Pancreas (tissue), 10 donors: ENCODE results near the gene PGAP6. TPM values are rescaled to one million over a fixed set of nuclear protein-coding genes. Genes with fewer than 3 reads are reported as not detected.

Experiments used
- ATAC-seq, 4 donors: fragments of 200-7000 bp; cut with Tn5 transposase; one replicate each; pipeline versions ENCODE4 v1.8.0 to v1.9.1; 2020; ENCODE audit warnings: mild to moderate bottlenecking in 4 of 4, moderate library complexity in 4 of 4
- DNase-seq, 6 donors: peaks; one replicate each; pipeline ENCODE4 v3.0.0-alpha.2; 2020
- FAIRE-seq: peaks from 2 replicates; lab custom pipeline; 2012; peaks lifted over from hg19 to GRCh38; lab: Jason Lieb, UNC
- H3K27ac ChIP-seq, 4 donors: fragments of 200-600 bp; sonication (generic); 1 replicate in 3 of 4; 2 replicates in 1 of 4; pipeline versions ENCODE4 v1.5.0 to v1.8.0; 2020
- H3K27me3 ChIP-seq, 4 donors: fragments of 200-600 bp; one replicate each; pipeline ENCODE4 v1.8.0; 2021
- H3K36me3 ChIP-seq, 3 donors: fragments of 200-600 bp; sonication (generic) in 1 of 3; one replicate each; pipeline versions ENCODE4 v1.5.0 to v1.8.0; 2020 to 2021
- H3K4me1 ChIP-seq, 3 donors: fragments of 200-600 bp; one replicate each; pipeline ENCODE4 v1.8.0; 2021
- H3K4me3 ChIP-seq, 4 donors: fragments of 200-600 bp; sonication (generic) in 2 of 4; one replicate each; pipeline versions ENCODE4 v1.5.0 to v1.8.0; 2020 to 2021
- H3K9me3 ChIP-seq, 4 donors: fragments of 200-600 bp; one replicate each; pipeline ENCODE4 v1.8.0; 2021
- WGBS, 2 donors: extraction: QIAGEN DNeasy Blood & Tissue Kit; methylation state at CpG; one replicate each; pipeline ENCODE4 v1.1.7; 2013; 5-methylcytosine and 5-hydroxymethylcytosine counted together
- intact Hi-C, 3 donors: fragments of 100-400 bp; cut with DNase I; formaldehyde crosslinking; loops; one replicate each; pipeline versions ENCODE4 v1.11.1 to v1.14.2; 2022
- polyA plus RNA-seq, 2 donors: library from polyadenylated mRNA; stranded (reverse); fragments of 200-250 nt; gene quantifications; one replicate each; pipeline ENCODE4 v1.2.3, GENCODE V29; 2013
- total RNA-seq, 6 donors: library from RNA; stranded (reverse); fragmentation: NEBNext Ultra II Directional in 4 of 6; extraction: Animal tissue kit (Norgen Biotek cat#: 25700) in 4 of 6; gene quantifications; one replicate each; pipeline versions ENCODE4 v1.2.1 to v1.2.4, GENCODE V29; 2021 to 2023
- TF ChIP-seq, protein P1 (sequence below), 4 donors: fragments of 200-600 bp; sonication (generic) in 3 of 4; IDR thresholded peaks; one replicate each; pipeline versions ENCODE4 v1.5.0 to v1.8.0; 2021; ENCODE audit warnings: antibody characterized with exemption in 4 of 4
- donor health status: healthy with polysubstance abuse.
- donor health status: DM: no; HTN: no; CAD: no; lungs with moderate emphysema.
- donor health status: DM: no; HTN: no; CAD: no.
- donor health status: control.
- donor health status: control.
- donor health status: Bipolar disorder and iron deficiency.
- donor health status: DM: yes; HTN: yes; CAD: no.
- donor health status: DM: no; HTN: no; CAD: no.
- donor health status: DM: no; HTN: no; CAD: no.
- donor health status: DM: yes; HTN: yes; CAD: no.

Gene PGAP6
- total and polyA plus RNA-seq, 8 donors = 53.1 to 88.5 (median 61.5) TPM

DNA sequence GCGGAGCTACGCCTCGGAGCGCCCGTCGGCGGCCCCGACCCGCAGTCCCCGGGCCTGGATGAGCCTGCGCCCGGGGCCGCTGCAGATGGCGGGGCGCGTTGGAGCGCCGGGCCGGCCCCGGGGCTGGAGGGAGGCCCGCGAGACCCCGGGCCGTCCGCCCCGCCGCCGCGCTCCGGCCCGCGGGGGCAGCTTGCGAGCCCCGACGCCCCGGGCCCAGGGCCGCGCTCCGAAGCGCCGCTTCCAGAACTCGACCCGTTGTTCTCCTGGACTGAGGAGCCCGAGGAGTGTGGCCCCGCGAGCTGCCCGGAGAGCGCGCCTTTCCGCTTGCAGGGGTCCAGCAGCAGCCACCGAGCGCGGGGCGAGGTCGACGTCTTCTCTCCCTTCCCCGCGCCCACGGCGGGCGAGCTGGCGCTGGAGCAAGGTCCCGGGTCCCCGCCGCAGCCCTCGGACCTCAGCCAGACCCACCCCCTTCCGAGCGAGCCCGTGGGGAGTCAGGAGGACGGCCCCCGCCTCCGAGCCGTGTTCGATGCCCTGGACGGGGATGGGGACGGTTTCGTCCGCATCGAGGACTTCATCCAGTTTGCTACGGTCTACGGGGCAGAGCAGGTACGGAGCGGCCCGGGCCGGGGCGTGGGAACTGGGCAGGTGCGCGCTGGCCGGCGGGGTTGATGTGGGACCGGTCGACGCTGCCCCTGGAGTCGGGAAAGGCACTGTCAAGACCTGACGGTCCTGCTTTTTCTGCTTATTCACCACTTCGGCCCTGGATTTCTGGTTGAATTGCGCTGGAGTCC, 44.5 kb upstream of the PGAP6 start:
- FAIRE-seq (no peak), ATAC-seq (peak; percentile 76 to 81 (median 79)), DNase-seq (peak; percentile 82 to 95 (median 90))
- intact Hi-C loops = no loop called here
- TF ChIP-seq, protein P1, sequence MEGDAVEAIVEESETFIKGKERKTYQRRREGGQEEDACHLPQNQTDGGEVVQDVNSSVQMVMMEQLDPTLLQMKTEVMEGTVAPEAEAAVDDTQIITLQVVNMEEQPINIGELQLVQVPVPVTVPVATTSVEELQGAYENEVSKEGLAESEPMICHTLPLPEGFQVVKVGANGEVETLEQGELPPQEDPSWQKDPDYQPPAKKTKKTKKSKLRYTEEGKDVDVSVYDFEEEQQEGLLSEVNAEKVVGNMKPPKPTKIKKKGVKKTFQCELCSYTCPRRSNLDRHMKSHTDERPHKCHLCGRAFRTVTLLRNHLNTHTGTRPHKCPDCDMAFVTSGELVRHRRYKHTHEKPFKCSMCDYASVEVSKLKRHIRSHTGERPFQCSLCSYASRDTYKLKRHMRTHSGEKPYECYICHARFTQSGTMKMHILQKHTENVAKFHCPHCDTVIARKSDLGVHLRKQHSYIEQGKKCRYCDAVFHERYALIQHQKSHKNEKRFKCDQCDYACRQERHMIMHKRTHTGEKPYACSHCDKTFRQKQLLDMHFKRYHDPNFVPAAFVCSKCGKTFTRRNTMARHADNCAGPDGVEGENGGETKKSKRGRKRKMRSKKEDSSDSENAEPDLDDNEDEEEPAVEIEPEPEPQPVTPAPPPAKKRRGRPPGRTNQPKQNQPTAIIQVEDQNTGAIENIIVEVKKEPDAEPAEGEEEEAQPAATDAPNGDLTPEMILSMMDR (IDR thresholded peaks at IDR 0.05) = no peak
- Histone ChIP-seq H3K4me1 (peaks cover 6 to 16% (median 14%) of the 10 kb centered on the region in 3 donors), H3K4me3 (peak overlapping the region; percentile 35 to 81 (median 62)), H3K27me3 (no peaks in the 10 kb centered on the region), H3K36me3 (no peaks in the 10 kb centered on the region), H3K27ac (peak overlapping the region; percentile 76 to 93 (median 84)), H3K9me3 (no peaks in the 10 kb centered on the region)
- WGBS, 2 donors = 0% methylated on average over 60 to 97 of the region's 97 CpGs

DNA sequence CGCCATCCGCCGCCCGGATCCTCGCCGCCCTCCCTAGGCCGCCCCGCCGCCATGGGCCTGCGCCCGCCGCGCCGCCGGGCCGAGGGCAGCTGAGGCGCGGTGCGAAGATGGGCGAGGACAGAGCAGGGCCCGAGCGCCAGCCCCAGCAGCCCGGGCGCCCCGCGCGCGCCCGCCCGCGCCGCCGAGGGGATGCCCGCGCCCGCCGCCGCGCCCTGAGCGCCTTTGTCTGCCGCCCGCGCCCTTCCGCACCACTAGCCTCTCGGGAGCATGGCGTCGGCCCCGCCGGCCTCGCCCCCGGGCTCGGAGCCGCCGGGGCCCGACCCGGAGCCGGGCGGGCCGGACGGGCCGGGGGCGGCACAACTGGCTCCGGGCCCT, 43.9 kb upstream of the PGAP6 start:
- DNase-seq (peak in 1 of 6 donors; percentile 50), ATAC-seq (peak in 2 of 4 donors; percentile 4 to 20), FAIRE-seq (no peak)
- no peaks in the 10 kb centered on the region for H3K9me3 ChIP-seq
- TF ChIP-seq, protein P1 (IDR thresholded peaks at IDR 0.05) = no peak
- peak overlapping the region; percentile 80 to 87 (median 83) for H3K27ac ChIP-seq
- intact Hi-C loops = no loop called here
- no peaks in the 10 kb centered on the region for H3K36me3 ChIP-seq
- peak overlapping the region; percentile 48 to 81 (median 56) for H3K4me3 ChIP-seq
- WGBS, 2 donors = 0% methylated on average over 31 to 63 of the region's 63 CpGs
- H3K27me3 ChIP-seq = no peaks in the 10 kb centered on the region
- peaks cover 6 to 16% (median 14%) of the 10 kb centered on the region in 3 donors for H3K4me1 ChIP-seq

DNA sequence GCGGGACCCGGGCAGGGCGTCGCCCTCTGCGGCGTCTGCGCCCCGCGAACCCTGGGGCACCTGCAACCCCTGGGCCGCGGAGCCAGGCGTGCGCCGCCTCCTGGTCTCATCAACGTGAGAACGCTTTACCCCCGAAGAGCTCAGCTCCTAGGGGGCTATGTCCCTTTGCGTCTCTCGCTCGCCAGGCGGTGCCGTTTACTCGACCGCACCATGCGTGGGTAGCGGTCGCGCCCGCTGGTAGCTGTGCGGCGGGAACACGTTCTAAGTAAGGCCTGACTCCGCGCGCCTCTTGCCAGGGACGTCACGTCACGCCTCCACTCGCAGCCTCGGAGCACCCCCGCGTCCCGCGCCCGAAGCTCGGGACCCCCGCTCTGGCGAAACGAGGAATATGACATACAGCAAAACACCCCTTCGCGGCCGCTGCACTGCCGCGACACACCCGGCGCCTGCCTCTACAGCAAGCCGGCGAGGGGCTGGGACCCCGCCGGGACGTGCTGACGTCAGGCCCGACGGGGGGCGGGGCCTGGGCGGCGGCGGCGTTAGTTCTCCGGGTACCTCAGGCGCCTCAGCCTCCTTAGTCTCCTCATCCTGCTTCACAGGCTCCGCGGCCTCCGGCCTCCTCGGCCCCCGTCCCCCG, 43.4 kb upstream of the PGAP6 start, which contains the start of gene RAB11FIP3:
Gene RAB11FIP3, plus strand, starts transcription at position 568 of the 637 bp plus-strand sequence. CDS start 358 bp downstream, outside the sequence.
- H3K27ac ChIP-seq = peak within 1 kb of the TSS; percentile 80 to 93 (median 87)
- H3K4me3 ChIP-seq = peak within 1 kb of the TSS; percentile 48 to 81 (median 62)
- H3K27me3 ChIP-seq = no peaks in the 10 kb centered on the region
- DNase-seq (peak; percentile 72 to 91 (median 82)), FAIRE-seq (no peak), ATAC-seq (peak; percentile 71 to 87 (median 84))
- H3K36me3 ChIP-seq = no peaks in the 10 kb centered on the region
- H3K4me1 ChIP-seq = peaks cover 6 to 16% (median 14%) of the 10 kb centered on the region in 3 donors
- TF ChIP-seq, protein P1 (IDR thresholded peaks at IDR 0.05) = no peak
- intact Hi-C loops = no loop called here
- no peaks in the 10 kb centered on the region for H3K9me3 ChIP-seq
- 0% methylated on average over 66 to 77 of the region's 77 CpGs for WGBS, 2 donors

GRCh38 chr16:424623-425081, 42.9 kb upstream of the PGAP6 start:
- 9 to 12% methylated on average over 31 of the region's 31 CpGs for WGBS, 2 donors
- no peaks in the 10 kb centered on the region for H3K9me3 ChIP-seq
- peak overlapping the region; percentile 48 to 81 (median 56) for H3K4me3 ChIP-seq
- intact Hi-C loops = no loop called here
- peak overlapping the region; percentile 80 to 87 (median 83) for H3K27ac ChIP-seq
- peaks cover 6 to 16% (median 14%) of the 10 kb centered on the region in 3 donors for H3K4me1 ChIP-seq
- H3K36me3 ChIP-seq = no peaks in the 10 kb centered on the region
- TF ChIP-seq, protein P1 (IDR thresholded peaks at IDR 0.05) = no peak
- H3K27me3 ChIP-seq = no peaks in the 10 kb centered on the region
- peak; percentile 10 to 36 (median 34) for ATAC-seq
- FAIRE-seq = no peak
- peak in 4 of 6 donors; percentile 44 to 82 (median 66) for DNase-seq
